ENCODE results near the gene GALNT18. TPM values are rescaled to one million over a fixed set of nuclear protein-coding genes. Genes with fewer than 3 reads are reported as not detected.

GALNT18 gene
- total RNA-seq, 3 donors from 2014 or later (not counting 1 experiment from before 2014, with no cell fraction given), result 0.18 to 0.42 (median 0.38) TPM

DNA sequence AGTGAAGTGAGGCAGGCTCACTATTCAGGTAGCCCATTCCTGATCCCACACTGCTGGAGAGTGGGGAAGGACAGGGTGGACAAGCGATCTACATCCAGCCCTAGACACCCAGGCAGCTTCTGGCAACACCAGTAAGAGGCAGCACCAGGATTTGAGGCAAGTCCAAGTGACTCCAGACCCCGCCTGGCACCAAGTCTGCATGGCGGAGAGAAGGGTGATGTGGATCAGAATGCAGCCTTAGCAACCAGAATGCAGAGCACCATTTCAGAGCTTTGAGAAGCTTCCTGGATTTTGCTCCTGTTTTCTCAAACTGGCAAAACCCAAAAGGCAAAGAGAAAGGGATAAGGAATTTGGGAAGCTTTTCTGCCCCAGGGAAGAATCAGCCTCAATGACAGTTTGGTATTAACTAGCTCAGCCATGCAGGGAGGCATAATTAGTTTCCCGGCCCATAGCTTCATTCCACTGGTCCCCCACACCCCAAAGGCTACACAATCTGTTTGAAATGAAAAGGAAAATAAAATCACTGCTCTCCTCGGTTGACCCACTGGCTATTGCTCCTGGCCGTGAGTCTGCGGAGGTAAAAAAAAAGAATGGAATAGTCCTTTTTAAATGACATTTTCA is 17.3 kb downstream of the GALNT18 start:
- no peaks in the 10 kb centered on the region for H3K36me3 ChIP-seq (ENCODE audit: control insufficient read depth, insufficient read depth, low read length)
- no peaks in the 10 kb centered on the region for H3K4me1 ChIP-seq (ENCODE audit: control insufficient read depth, insufficient read depth, low read length)
- ATAC-seq (no peak), DNase-seq (no peak)
- Mint-ChIP-seq H3K27me3 (ENCODE audit: low read depth in 2 of 2) (peaks cover 13 to 31% of the 10 kb centered on the region in 2 donors), H3K4me3 (no peak overlapping the region), H3K9me3 (peaks cover 0 to 3% of the 10 kb centered on the region in 2 donors), H3K27ac (no peak overlapping the region), H3K36me3 (peaks cover 16% of the 10 kb centered on the region), H3K4me1 (no peaks in the 10 kb centered on the region)
- WGBS (ENCODE audit: insufficient coverage), result 93% methylated on average over 7 of the region's 7 CpGs
- intact Hi-C loops (cut with micrococcal nuclease), result no loop called here
- no peak for TF ChIP-seq CTCF (IDR thresholded peaks at IDR 0.05)
- peaks cover 2% of the 10 kb centered on the region for H3K27me3 ChIP-seq (ENCODE audit: control insufficient read depth, insufficient read depth, low read length)
- no peak overlapping the region for H3K4me3 ChIP-seq (ENCODE audit: low read length)
- no peaks in the 10 kb centered on the region for H3K9me3 ChIP-seq (ENCODE audit: control insufficient read depth, insufficient read depth, low read length)
- no peak overlapping the region for H3K27ac ChIP-seq (ENCODE audit: low read length)

GRCh38 chr11:11602011-11602410 is 19.8 kb downstream of the GALNT18 start:
- ATAC-seq (no peak), DNase-seq (no peak)
- H3K4me3 Mint-ChIP-seq, result no peak overlapping the region
- no peak overlapping the region for H3K4me3 ChIP-seq (ENCODE audit: low read length)
- H3K27me3 ChIP-seq (ENCODE audit: control insufficient read depth, insufficient read depth, low read length), result peaks cover 2% of the 10 kb centered on the region
- peaks cover 9 to 32% of the 10 kb centered on the region in 2 donors for H3K27me3 Mint-ChIP-seq (ENCODE audit: low read depth in 2 of 2)
- H3K27ac Mint-ChIP-seq, result no peak overlapping the region
- H3K36me3 Mint-ChIP-seq, result peaks cover 16% of the 10 kb centered on the region
- no peak overlapping the region for H3K27ac ChIP-seq (ENCODE audit: low read length)
- H3K9me3 Mint-ChIP-seq, result peaks cover 0 to 3% of the 10 kb centered on the region in 2 donors
- no peaks in the 10 kb centered on the region for H3K36me3 ChIP-seq (ENCODE audit: control insufficient read depth, insufficient read depth, low read length)
- no peaks in the 10 kb centered on the region for H3K9me3 ChIP-seq (ENCODE audit: control insufficient read depth, insufficient read depth, low read length)
- H3K4me1 ChIP-seq (ENCODE audit: control insufficient read depth, insufficient read depth, low read length), result no peaks in the 10 kb centered on the region
- TF ChIP-seq CTCF (IDR thresholded peaks at IDR 0.05), result no peak
- H3K4me1 Mint-ChIP-seq, result no peaks in the 10 kb centered on the region
- intact Hi-C loops (cut with micrococcal nuclease), result no loop called here

- H3K4me3 ChIP-seq (ENCODE audit: low read length), result no peak overlapping the region
- ATAC-seq, result no peak
- intact Hi-C loops (cut with micrococcal nuclease), result no loop called here
Observed at GRCh38 chr11:11600288-11600687, 21.5 kb downstream of the GALNT18 start.

More at GRCh38 chr11:11600288-11600687, 21.5 kb downstream of the GALNT18 start:
- Histone ChIP-seq H3K27ac (ENCODE audit: low read length) (no peak overlapping the region), H3K36me3 (ENCODE audit: control insufficient read depth, insufficient read depth, low read length) (no peaks in the 10 kb centered on the region), H3K27me3 (ENCODE audit: control insufficient read depth, insufficient read depth, low read length) (peaks cover 2% of the 10 kb centered on the region), H3K4me1 (ENCODE audit: control insufficient read depth, insufficient read depth, low read length) (no peaks in the 10 kb centered on the region), H3K9me3 (ENCODE audit: control insufficient read depth, insufficient read depth, low read length) (no peaks in the 10 kb centered on the region)
- Mint-ChIP-seq H3K36me3 (peaks cover 16% of the 10 kb centered on the region), H3K27me3 (ENCODE audit: low read depth in 2 of 2) (peaks cover 9 to 32% of the 10 kb centered on the region in 2 donors), H3K27ac (no peak overlapping the region), H3K9me3 (peaks cover 0 to 3% of the 10 kb centered on the region in 2 donors), H3K4me3 (no peak overlapping the region), H3K4me1 (no peaks in the 10 kb centered on the region)
- no peak for TF ChIP-seq CTCF (IDR thresholded peaks at IDR 0.05)
- DNase-seq, result no peak

Data from natural killer cell (primary cell).